GM21825 (cell line): Measurements from ENCODE around the gene PDP2.
A peak's percentile ranks its signal among the peaks of the same experiment; 100 is the strongest.

Experiments used
- ATAC-seq: cut with Tn5 transposase; IDR thresholded peaks from one replicate; pipeline ENCODE4 v1.9.1; 2021; ENCODE audit warnings: mild to moderate bottlenecking, moderate library complexity; ENCODE audit not compliant: unreplicated experiment

PDP2 gene, protein sequence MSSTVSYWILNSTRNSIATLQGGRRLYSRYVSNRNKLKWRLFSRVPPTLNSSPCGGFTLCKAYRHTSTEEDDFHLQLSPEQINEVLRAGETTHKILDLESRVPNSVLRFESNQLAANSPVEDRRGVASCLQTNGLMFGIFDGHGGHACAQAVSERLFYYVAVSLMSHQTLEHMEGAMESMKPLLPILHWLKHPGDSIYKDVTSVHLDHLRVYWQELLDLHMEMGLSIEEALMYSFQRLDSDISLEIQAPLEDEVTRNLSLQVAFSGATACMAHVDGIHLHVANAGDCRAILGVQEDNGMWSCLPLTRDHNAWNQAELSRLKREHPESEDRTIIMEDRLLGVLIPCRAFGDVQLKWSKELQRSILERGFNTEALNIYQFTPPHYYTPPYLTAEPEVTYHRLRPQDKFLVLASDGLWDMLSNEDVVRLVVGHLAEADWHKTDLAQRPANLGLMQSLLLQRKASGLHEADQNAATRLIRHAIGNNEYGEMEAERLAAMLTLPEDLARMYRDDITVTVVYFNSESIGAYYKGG

DNA sequence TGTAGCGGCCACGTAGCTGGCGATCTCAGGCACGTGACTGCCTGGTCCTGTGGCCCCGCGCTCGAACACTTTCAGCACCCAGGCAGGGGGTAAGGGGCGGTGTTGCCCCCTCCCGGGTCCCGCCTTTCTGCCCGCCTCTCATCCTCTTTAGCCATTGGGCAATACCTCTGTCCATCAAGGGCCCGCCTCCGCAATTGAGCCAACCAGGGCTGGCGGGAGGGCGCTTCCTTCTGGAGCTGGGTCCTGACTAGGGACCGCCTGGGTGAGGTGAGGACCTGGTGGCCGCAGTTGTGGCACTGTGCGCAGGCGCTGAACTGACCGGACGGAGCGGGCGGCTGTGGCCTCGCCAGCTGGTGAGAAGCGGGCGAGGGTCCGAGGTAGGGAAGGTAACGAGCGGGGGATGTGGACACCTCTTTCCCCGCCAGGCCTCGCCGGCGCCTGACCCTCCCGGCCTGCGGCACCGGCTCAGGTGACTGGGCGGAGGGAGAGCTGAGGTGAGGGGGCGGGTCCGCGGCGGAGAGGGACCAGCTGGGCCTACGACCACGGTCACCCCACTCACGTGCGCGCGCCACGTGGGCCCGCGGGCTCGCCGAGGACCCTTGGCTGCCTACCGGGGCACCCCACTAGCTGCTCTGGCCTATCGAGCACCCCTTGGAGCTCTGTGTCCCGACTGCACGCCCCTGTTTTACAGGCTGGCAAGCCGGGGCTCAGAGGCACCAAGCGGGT, at the start of gene PDP2:
Gene PDP2 (plus strand): TSS at position 228 of the 726 bp plus-strand sequence. CDS start 3,770 bp downstream, outside the sequence.
- ATAC-seq = peak; percentile 89

GRCh38 chr16:66832190-66832589, 48.1 kb upstream of the PDP2 start:
- ATAC-seq = no peak

- no peak for ATAC-seq
Observed at GRCh38 chr16:66832661-66833305, 47.5 kb upstream of the PDP2 start.

DNA sequence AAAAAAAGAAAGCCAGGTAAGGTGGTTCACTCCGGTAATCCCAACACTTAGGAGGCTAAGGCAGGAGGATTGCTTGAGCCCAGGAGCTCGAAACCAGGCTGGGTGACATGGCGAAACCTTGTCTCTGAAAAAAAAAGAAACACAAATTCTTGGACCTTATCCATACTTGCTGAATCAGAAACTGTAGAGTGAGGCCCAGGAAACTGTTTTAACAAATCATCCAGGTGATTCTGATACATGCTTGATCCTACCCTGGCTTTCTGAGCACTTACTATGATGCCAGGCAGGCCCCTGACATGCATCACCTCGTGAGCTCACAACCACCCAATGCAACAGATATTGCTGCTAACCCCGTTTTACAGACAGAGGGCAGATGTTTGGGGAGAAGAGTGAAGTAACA, 45.6 kb upstream of the PDP2 start:
- no peak for ATAC-seq

GRCh38 chr16:66840883-66841282, 39.4 kb upstream of the PDP2 start:
- ATAC-seq = no peak

- no peak for ATAC-seq
Observed at GRCh38 chr16:66841366-66841765, 38.9 kb upstream of the PDP2 start.

GRCh38 chr16:66842765-66843164, 37.5 kb upstream of the PDP2 start:
- ATAC-seq = no peak

GRCh38 chr16:66843191-66843590, 37.1 kb upstream of the PDP2 start:
- ATAC-seq = no peak

- ATAC-seq = no peak
Observed at GRCh38 chr16:66844009-66844341, 36.3 kb upstream of the PDP2 start.

DNA sequence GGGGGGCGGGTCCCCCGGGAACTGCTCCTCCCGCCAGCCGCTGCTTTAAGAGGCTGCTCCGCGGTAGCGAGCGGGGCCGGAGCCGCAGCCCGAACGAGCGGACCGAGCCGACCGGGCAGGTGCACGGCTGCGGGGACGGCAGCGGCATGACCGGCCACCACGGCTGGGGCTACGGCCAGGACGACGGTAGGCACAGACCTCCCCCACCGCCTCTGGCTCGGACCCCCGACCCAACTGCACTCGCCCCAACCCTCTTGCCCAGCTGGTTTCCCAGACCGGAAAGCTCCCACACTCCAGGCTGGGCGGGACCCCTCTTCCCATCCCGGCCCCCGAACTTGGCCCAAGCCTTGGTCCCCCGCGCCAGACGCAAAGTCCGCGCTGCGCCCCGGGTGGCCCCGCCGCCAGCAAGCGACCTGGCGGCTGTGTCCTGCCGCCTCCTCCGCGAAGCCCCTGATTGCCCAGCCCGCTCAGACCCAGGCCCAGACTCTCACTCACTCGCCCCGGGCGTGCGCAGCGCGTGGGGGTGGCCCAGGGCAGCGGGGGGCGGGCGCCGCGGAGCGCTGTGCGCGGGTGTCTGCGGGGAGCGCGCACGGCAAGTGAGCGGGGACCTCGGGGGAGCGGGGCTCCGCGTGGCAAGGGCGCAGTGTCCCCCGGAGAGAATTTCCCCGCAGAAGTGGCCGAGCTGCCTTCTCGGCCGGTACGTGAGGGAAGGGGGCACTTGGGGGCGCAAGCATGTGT, 35.8 kb upstream of the PDP2 start, which contains the start of gene CA7:
Gene CA7 (plus strand): TSS at position 73 of the 738 bp plus-strand sequence. CDS start 74 bp downstream, at position 147.
- ATAC-seq = no peak

- no peak for ATAC-seq
Observed at GRCh38 chr16:66845080-66845410, 35.3 kb upstream of the PDP2 start.

- ATAC-seq = no peak
Observed at GRCh38 chr16:66845791-66846221, 34.5 kb upstream of the PDP2 start.

DNA sequence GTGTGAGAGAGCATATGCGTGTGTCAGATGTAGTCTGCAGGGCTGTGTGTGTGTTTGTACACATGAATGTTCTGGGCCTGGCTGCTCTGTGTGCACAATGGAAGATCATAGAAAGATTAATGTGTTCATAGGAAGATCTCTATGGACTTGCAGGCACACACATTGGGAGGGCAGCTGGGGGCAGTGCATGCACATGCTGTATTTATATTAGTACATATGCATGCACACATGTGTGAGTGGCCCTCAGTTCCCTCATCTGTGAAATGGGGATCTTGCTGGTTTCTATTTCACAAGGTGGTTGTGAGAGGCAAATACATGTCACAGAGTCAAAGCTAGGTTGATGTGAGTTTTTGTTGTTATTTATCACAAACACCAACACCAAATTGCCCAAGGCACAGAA, 34.0 kb upstream of the PDP2 start:
- no peak for ATAC-seq

DNA sequence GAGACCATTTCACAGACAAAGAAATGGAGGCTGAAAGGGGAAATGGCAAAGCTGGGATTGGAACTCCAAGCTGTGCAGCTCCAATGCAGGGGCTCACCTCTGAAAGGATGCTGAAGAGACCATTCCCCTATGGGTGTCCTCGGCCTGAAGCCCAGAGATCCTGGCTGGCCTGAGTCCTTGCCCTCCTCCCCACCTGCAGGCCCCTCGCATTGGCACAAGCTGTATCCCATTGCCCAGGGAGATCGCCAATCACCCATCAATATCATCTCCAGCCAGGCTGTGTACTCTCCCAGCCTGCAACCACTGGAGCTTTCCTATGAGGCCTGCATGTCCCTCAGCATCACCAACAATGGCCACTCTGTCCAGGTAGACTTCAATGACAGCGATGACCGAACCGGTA, 33.5 kb upstream of the PDP2 start:
- no peak for ATAC-seq

- ATAC-seq = no peak
Observed at GRCh38 chr16:66847533-66848067, 32.7 kb upstream of the PDP2 start.

DNA sequence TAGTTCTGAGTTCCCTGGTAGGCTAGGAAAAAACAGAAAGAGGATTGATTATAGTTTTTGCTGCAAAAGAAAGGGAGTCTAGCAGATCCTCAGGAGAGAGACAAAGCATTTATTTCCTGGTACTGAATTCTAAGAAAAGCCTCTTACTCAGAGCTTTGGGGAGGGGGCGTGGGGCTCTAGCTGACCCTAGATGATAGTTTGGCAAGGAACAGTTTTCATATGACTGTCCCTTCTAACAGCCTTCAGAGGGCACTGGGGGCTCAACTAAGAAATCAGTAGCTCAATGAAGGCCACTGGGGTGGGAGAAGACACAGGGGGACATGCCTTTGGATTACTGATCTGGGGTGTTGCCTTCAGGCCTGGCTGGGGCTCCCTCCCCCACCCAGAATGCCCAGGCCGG, 32.1 kb upstream of the PDP2 start:
- no peak for ATAC-seq

DNA sequence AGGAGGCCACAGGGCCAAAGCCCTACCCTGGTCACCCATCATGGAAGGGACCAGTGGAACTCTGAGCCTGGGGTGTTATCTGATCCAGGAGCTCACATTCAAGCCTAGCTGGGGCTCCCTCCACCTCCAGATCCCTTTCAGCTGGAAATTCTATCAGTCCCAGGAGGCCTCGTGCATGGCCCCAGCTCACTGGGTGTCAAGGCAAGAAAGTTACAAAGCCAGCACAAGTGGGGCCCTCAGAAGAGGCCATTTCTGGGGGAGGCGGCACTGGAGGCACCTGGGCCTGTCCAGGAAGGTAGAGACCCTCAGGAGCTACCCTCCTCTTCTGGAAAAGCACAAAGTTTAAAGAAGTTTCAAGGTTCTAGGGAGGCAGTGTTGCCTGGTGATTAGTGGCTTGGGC, 31.3 kb upstream of the PDP2 start:
- no peak for ATAC-seq

DNA sequence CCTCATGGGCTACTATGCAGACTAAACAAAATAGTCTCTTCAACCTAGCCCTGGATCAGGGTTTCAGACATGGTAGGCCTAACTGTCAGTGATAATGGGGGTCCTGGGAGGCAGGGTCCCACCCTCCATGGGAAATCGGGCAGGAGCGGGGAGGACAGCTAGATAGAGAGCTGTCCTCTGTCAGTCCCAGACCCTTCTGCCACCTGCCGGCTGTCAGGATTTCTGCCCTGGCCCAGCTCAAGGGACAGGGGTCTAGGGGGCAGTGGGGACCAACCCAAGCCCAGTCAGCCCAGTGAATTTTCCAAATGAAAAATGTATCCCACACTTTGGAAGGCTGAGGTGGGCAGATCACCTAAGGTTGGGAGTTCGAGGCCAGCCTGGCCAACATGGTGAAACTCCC, 30.8 kb upstream of the PDP2 start:
- no peak for ATAC-seq

- ATAC-seq = no peak
Observed at GRCh38 chr16:66850115-66850815, 30.1 kb upstream of the PDP2 start.
